Measurements from ENCODE around the gene SEMA5B. TPM values are rescaled to one million over a fixed set of nuclear protein-coding genes. Genes with fewer than 3 reads are reported as not detected.

Gene SEMA5B
- total RNA-seq, 1 donor from 2014 or later: 5.2 TPM

DNA sequence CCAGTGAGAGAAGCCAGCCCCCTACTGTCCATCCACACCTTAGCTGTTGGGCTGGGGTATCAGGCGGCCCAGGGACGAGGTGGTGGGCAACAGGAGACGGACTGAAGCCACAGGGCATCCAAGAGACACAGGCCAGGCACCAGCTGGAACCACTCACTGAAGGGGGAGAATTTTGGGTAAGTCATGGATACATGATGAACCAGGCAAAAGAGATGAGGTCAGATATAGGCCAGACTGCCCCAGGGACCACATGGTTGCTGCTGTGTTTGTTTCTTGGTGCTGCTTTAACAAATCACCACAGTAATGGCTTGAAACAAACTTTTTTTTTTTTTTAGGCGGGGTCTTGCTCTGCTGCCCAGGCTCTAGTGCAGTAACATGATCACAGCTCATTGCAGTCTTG, 66.4 kb downstream of the SEMA5B start:
- intact Hi-C loops (cut with DNase I): no loop called here
- ATAC-seq: no peak
- DNase-seq (ENCODE audit: missing footprints): no peak

DNA sequence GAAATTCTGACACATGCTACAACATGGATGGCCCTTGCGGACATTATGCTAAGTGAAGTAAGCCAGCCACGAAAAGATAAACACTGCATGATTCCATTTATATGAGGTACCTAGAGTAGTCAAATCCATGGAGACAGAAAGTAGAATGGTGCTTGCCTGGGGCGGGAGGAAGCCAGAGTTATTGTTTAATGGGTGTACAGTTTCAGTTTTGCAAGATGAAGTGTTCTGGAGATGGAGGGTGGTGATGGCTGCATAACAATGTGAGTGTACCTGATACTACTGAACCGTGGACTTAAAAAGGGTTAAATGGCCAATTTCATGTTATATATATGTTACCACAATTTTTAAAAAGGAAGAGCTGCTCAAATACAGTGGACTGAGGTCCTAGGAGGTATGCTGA, 66.9 kb downstream of the SEMA5B start:
- intact Hi-C loops (cut with DNase I): no loop called here
- DNase-seq (ENCODE audit: missing footprints) (no peak), ATAC-seq (no peak)

DNA sequence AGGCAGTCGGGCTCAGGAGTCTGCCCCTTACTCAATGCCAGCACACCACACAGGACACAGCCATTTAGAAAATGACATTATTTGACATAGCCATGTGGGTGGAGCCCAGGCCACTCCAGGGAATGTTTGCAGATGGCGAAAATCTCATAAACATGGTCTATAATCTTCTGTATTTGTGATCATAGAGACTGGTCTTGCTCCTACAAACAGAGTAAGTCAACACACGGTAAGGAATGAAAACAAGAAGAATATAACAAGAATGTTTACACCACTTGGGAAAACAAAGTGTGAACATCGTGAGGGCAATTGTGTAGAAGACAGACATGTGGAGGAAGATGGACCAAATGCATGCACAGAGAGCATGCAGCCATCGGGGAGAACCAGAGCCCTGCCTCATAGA, 68.2 kb downstream of the SEMA5B start:
- DNase-seq (ENCODE audit: missing footprints): no peak
- ATAC-seq: no peak
- intact Hi-C loops (cut with DNase I): loop anchor here (2.0 kb wide), 1 partner anchor 15 kb away; no protein-coding TSS in a partner anchor

DNA sequence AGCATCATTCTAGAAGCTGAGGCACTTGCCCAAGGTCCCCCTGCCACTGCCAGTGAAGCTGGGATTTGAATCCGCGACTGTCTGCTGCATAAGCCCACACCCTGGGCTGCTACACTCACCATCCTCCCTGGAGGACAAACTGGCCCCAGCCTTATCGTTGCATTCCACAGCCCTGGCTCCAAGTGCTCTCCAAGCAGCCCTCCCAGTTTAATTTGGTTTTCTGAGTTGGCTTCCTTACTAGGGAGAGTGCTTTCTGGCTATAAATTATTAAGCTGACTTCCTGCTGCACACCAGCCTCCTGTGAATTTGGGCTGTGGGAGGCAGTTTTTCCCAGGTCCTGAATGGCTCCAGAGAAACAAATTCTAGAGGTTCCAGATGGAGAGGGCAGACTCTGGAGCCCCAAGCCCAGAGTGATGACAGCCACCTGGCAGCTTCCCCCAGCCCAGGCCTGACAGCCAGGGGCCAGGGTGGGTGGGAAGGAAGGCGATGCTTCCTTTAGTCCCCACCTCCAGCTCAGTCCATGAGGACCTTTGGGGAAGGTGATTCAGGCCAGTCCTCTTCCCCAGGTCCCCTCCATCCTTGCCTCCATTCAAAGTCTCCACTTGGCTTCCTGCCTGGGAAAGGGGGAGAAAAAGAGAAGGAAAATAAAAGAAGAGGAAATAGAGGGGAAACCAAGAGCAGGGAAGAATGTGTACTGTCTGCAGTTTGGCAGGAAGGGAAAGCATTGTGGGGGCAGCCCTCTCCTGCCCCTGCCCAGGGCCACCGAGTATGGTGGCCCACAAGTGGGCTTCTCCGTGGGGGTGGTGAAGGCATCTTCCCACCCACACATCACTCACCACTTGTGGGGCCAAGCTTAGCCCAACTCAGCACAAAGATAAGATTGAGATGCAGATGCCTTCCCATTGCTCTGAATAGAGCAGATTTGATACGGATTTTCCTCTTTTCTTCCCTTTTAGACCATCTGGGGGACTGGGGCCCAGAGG, 69.6 kb downstream of the SEMA5B start:
- intact Hi-C loops (cut with DNase I): loop anchor here (2.0 kb wide), 1 partner anchor 17 kb away; no protein-coding TSS in a partner anchor
- DNase-seq (ENCODE audit: missing footprints): no peak
- ATAC-seq: peak; percentile 92

DNA sequence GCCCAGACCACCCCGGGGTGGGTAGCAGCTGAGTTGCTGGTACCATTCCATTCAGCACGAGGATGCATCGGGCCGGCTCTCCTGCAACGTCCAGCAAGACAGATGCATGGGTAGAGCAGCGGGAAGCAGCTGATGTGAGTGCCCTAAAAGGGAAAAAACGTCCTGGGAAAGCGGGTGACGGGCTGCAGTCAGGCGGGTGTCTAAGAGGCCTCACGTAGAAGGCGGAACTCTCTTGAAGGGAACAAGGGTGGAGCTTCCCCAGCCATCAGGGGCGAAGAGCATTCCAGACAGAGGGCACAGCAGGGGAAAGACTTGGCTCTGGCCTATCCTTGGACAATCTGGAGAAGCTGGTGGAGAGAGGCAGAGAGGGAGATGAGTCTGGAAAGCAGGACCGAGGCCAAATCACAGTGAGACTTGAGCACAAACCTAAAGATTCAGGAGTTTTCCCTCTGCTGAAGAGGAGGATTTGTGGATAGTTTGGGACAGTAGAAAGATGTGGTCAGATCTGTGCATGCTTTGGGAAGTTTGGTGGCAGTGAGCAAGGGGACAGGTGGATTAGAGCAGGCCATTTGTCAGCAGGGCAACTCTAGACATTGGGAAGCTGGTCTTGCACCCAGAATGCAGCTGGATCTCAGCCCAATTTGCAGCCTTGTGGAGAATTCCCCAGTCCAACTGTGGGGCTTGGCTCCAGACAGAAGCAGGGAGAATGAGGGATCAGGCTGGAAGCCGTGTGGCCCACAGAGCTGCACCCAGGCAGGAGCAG, 70.7 kb downstream of the SEMA5B start:
- no peak for DNase-seq (ENCODE audit: missing footprints)
- intact Hi-C loops (cut with DNase I): no loop called here
- ATAC-seq: peak; percentile 42

DNA sequence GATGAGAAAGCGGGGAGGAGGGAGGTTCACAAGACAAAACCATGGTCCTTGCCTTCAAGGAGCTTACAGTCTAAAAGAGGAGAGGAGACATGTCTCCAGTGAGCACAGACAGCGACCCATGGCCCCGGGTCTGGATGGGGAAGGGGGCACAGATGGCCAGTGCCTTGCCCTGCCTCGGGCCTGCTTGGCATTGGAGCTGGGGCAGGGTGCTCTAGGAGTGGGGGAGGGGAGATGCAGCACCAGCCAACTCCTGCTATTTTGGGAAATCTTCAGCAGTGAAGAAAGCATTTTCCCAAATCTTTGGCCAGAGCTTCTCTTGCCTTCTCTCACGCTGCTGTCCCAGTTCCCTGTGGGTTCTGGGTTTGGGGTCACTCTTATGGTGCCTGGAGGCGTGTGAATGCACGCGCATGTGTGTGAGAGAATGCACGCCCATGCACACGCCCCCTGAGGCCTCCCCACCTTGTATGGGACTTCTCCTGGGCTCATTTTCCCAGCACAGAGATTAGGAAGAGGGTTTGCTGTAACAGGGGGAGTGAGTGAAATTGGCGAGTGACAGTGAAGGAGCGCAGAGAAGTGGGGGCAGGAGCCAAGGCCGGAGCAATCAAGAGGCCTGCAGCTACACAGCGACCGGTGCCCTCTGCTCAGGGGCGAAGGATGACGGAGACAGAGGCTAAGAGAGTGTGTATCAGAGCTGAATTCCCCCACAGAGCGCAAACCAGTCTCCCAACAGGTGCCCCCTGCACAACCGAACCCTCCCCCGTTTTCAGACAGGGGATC, 71.5 kb downstream of the SEMA5B start:
- intact Hi-C loops (cut with DNase I): no loop called here
- DNase-seq (ENCODE audit: missing footprints) (no peak), ATAC-seq (peak; percentile 12)

DNA sequence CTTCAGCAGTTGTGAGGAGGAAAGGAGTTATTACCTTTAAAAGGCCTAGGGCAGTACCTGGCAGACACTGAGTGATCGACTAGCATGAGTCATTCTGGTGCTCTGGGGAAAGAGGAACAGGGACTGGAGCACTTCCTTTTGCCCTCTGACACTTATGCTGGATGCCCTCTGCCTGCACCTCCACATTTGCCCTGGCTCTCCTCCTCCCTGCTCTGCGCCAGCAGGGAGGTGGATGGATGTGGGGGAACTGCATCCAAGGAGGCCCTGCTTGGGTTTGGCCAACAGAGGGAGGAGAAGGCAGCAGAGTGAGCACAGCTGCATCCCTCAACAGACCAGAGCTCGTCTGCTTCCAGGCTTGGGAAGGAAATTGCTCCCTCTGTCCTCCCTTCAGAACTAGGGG, 75.0 kb downstream of the SEMA5B start:
- DNase-seq (ENCODE audit: missing footprints) (no peak), ATAC-seq (no peak)
- intact Hi-C loops (cut with DNase I): no loop called here

DNA sequence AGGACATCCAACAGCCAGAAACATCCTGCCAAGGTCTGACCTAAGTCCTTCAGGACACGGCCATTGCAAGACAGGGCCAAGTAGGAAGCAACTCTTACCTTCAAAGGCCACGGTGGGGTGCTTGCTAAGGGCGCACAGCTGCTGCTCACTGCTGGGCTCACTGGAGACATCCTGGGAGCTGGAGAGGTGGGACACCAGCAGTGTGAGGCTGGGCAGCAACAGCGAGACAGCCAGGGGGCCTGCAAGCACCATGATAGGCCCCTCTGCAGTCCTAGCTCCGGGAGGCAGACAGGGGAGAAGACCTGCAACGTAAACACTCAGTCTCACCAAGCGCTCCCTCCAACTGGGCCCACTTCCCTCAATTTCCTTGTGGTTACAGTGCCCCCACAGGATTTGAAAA, 79.2 kb downstream of the SEMA5B start:
- intact Hi-C loops (cut with DNase I): loop anchor here (5.0 to 10.0 kb wide), 2 partner anchors 34 to 606 kb away; no protein-coding TSS in a partner anchor
- DNase-seq (ENCODE audit: missing footprints) (no peak), ATAC-seq (peak; percentile 64)

DNA sequence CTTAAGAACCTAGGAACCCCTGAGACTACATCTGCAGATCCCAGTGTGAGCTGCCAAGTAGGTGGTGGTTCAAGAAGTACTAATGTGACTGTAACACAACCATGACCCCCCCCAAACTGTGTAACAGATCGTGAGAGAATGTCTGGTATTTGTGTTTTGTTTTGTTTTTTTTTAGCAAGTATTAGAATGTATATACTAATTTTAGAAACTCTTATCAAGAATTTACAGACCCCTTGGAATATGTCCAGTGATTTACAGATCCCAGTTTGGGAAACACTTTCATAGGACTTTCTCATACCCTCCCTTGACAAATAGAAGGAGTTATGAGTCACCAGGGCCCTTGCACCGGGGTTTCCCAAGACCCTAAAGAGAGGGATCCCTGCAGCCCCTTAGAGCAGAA, 79.8 kb downstream of the SEMA5B start:
- DNase-seq (ENCODE audit: missing footprints): no peak
- no peak for ATAC-seq
- intact Hi-C loops (cut with DNase I): loop anchor here (5.0 to 10.0 kb wide), 2 partner anchors 35 to 607 kb away; no protein-coding TSS in a partner anchor

DNA sequence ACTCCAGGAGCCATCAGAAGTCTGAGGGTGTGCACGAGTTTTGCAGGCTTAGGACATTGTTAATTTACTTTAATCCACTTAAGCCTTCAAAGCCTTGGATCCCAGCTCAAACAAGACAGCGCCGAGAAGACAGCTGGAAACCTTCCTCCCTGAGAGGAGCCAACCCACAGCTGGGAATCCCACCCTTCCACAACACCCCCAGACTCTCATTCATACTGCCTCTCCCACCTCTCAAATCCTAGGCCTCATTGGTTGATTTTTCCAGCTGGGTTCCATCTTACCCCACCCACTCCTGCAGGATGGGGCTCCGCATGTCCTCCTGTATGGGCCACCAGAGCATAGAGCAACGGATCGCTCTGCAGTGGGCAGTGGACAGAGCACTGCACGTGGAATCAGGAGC, 80.4 kb downstream of the SEMA5B start:
- intact Hi-C loops (cut with DNase I): loop anchor here (5.0 to 10.0 kb wide), 2 partner anchors 35 to 608 kb away; no protein-coding TSS in a partner anchor
- no peak for DNase-seq (ENCODE audit: missing footprints)

DNA sequence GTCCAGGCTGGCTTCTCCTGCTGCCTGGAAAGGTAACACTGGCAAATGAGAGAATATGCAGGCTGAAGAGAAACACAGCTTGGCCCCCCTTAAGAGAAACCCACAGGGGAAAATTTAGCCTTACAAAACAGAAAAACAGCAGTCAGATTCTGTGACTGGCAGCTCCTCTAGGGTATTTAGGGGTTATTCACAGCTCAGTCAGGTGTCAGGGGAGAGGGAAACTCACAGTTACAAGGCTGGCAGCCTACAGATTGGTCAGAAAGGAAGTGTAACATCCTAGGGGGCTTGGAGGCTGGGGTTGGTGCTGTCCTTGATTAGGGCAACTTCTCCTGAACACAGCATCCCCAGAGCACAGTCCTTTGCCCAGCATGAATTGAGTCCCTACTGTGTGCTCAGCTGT, 81.4 kb downstream of the SEMA5B start:
- no peak for DNase-seq (ENCODE audit: missing footprints)
- ATAC-seq: no peak
- intact Hi-C loops (cut with DNase I): loop anchor here (5.0 to 10.0 kb wide), 2 partner anchors 36 to 609 kb away; no protein-coding TSS in a partner anchor

More for the DNA sequence above, 80.4 kb downstream of the SEMA5B start:
- ATAC-seq: no peak

DNA sequence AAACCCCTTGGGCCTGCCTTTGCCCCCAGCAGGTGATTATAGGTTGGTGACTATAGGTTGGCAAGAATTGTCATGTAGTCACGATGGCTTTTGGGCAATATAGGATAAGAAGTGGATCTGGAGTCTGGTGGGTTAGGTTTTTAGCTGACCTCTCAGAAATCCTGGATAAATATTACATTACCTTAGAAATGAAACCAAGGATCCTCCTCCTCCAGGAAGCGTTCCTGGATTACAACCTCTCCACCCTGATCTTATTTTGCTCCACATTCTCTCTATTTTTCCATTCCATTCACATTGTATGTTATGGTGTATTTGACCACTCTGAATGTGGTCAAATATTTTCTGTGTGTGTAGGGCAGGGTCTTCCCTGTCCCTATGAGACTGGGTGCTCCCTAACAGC, 82.3 kb downstream of the SEMA5B start:
- intact Hi-C loops (cut with DNase I): loop anchor here (2.0 to 10.0 kb wide), 3 partner anchors 37 to 610 kb away; no protein-coding TSS in a partner anchor
- no peak for DNase-seq (ENCODE audit: missing footprints)
- ATAC-seq: no peak

DNA sequence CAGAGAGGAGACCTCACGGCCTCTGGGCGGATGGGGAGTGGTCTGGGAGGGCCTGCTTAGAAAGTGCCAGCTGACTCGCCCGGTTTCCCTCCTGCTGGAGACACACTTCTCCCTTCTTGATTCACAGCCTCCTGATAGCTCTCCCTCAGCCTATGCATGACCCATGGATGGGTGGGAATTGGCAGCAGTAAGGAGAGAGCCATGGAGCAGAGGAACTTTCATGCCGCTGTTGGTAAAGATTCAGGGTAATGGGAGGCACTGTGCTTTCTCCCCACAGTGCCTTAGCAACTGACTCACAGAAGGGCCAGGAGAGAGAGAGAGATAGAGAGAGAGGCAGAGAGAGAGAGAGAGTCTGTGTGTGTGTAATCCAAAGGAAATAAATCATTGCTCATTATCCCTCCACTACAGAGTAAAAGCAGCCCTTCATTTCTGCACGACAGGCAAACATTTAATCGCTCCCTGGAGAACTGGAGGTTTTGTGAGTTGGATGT, 82.8 kb downstream of the SEMA5B start:
- ATAC-seq (no peak), DNase-seq (ENCODE audit: missing footprints) (no peak)
- intact Hi-C loops (cut with DNase I): loop anchor here (2.0 to 10.0 kb wide), 3 partner anchors 38 to 610 kb away; no protein-coding TSS in a partner anchor

DNA sequence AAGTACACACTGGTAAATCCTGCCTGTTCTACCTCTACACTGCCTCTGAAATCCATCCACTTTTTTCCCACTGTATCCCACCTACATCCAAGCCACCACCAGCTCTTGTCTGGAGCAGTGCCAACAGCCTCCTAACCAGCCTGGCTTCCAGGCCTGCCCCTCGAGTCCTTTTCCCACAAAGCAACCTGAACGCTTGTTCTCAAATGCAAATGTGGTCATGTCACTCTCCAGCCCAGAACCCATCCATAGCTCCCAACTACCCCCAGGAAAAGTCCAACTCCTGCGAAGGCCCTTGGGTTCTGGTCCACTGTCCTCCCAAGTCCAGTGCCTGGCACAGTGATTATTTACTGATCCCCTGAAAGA, 83.8 kb downstream of the SEMA5B start:
- intact Hi-C loops (cut with DNase I): loop anchor here (1.0 to 10.0 kb wide), 3 partner anchors 84 to 611 kb away; no protein-coding TSS in a partner anchor
- DNase-seq (ENCODE audit: missing footprints) (no peak), ATAC-seq (no peak)

DNA sequence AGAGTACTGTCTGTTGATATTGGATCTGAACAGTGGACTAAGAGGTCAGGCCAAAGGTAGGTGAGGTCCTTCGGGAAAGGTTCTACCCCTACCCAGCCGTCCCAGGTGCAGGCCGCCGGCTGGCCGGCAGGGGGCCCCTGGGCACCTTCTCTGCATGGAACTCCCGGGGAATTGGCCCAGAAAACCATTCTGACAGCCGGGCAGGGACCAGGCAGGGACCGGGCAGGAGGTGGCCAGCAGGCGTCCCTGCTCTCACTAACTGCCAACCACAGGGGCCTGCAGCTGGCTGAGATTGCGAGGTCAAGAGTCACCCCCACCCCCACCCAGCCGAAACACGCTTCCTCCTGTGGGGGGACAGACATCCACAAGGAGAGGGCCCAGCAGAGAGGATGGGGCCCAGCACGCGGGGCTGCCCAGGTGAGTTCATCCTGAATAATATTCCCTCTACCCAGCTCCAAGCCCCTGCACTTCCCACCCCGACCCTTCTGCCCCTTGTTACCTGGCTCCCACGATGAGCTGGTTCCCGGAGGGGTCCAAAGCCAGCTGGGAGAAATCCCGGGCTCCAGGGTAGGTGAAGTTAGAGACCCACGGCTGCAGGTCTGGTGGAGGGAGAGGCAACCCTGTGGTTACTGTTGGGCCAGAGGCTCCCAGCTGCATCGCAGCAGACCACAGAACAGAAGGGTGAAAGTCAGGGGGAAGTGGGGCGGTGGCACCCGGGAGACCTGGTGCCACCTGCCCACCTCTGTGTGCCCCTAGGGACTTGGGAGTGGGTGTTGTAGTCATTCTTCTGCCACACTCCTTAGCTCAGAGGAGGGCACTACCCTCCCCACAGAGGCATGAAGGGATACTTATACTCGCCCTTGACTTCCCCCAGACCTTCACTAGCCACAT, 84.4 kb downstream of the SEMA5B start:
- DNase-seq (ENCODE audit: missing footprints) (peak; percentile 82), ATAC-seq (peak; percentile 74)
- intact Hi-C loops (cut with DNase I): loop anchor here (1.0 to 10.0 kb wide), 2 partner anchors 85 to 612 kb away; no protein-coding TSS in a partner anchor

DNA sequence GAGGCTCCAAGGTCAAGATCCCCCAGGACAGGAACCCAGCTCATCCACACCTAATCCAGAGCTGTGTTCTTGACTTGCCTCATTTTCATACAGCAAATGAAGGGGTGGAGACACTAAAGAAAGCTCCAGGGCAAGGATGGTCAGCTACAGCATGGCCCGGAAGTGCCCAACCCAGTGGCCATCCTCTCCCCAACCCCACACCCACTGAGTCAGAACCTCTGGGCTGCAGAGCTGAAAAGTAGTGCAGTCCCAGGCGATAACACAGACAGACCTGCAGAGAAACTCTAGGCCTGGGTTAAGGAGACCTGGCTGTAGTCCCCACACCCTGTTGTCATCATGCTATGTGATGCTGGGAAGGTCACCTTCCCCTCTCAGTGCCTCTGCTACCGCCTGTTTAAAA, 85.3 kb downstream of the SEMA5B start:
- DNase-seq (ENCODE audit: missing footprints) (no peak), ATAC-seq (no peak)
- intact Hi-C loops (cut with DNase I): loop anchor here (10.0 kb wide), 1 partner anchor 613 kb away; no protein-coding TSS in a partner anchor
